GM21717 (cell line): ENCODE data around the gene ARFGAP3.
"Not testable (repeated sequence)": the region's sequence is repeated elsewhere in the genome, so short reads cannot be mapped to it uniquely, and the experiment has no call there.

Experiments
- ATAC-seq: cut with Tn5 transposase; IDR thresholded peaks from one replicate; pipeline ENCODE4 v1.9.1; 2021; ENCODE audit warnings: mild to moderate bottlenecking, moderate library complexity; ENCODE audit not compliant: unreplicated experiment

Gene ARFGAP3

DNA sequence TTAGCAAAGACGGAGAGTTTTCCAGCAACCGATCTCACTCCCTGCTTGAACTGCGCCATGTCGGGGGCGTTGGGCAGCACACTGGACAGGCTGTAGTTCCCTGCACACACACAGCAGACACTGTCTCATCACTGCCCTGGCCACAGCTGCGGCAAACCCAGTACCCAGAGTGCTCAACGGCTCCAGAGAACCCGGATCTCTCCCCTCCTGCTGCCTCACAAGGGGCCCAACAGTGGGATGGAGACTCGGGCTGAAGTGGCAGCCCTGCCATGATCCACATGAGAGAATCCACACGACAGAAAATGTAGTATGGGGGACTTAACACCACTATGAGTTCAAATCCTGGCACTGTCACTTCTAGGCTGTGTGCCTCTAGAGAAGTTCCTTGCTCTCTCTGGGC lies 58.0 kb downstream of the ARFGAP3 start:
- no peak for ATAC-seq

DNA sequence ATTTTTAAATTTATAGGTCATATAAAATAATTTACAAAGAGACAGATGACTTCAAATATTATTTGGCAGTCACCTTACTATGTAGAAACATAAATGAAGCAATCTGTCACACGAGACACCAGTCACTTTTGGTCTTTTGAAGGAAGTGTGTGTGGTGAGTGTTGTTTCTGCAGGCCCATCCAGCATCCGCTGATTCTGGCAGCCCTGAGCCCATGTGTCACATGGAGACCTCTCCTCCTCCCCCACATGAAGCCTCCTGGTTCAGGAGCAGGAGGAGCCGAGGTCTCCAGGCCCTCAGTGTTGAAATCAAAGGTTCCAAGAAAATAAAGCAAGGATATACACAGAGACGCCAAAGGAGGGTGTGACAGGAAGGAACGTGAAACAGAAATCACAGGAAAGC lies 60.1 kb downstream of the ARFGAP3 start:
- ATAC-seq: no peak

DNA sequence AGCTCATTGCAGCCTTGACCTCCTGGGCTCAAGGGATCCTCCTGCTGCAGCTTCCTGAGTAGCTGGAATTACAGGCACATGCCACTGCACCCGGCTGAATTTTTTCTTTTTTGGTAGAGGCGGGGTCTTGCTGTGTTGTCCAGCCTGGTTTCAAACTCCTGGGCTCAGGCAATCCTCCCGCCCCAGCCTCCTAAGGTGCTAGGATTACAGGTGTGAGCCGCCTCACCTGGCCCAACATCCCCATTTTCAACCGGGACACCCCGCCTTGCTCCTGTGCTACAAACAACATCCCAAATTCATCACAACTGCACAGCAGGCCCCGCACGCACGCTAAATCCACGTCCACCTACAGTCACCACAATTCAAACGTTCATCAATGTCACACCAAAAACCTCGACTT lies 61.0 kb downstream of the ARFGAP3 start:
- ATAC-seq: no peak

DNA sequence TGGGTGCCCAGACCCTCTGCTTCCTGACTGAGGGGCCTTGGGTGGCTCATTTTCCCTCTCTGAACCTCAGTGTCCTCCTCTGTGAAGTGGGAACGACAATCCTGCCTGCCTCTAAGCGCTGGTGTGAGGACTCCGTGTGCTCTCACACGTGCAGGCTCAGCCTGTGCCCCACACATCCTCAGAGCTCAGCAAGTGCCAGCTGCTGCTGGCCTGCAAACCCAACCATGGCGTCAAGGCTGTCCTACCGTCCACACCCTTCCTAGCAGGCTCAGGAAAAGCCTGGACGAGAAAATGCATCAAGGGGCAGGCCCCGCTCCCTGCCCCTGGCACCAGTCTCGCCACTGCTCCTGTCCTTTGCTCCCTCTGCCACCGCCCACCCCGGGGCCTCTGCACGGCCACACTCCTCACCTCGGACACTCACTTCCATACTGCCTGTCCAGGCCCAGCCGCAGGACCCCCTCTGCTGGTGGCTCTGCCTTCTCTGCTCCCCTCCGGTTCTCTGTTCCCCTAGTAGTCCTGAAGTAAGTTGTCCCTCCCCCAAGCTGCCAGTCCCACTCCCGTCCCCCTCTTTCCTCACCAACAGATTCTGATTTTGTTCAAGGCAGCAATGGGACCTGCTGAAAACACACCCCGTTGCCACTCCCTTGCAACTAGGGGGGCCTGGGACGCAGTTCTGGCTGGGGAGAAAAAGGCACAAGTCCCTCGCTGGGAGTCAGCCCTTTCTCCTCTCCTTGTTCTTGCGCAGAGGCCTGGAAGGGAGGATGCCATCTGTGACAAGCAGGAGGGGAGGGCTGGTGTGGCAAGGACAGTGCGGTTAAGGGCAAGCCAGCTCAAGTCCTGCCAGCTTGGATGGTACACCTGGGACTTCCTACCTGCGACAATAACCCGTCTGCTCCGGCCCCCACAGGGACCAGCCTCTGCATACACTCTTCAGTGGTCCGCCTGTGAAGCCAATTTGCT lies 62.2 kb downstream of the ARFGAP3 start:
- no peak for ATAC-seq

DNA sequence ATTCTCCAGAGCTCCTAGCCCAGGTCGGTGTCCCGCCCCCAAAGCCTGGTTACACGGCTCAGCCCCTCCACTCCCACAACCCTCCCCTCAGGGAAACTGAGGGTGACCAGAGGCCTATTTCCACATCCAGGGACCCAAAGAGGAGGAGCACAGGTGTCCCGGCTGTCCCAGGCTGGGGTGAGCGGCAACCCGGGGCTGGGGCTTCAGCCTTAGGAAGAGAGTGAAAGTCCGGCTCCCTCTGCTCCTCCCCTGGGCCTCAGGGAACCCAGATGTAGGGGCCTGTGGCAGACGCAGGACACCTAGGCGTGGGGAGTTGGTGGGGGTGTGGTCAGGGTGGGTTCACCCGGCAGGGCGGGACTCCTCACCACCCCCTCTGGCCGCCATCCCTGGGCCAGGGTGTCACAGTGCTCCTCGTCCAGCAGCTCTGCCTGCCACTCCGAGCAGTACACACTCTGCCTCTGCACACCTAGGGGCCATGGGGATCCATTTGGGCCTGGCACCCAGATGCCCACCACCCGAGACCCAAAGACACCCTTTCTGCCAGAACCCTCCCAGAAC lies 63.1 kb downstream of the ARFGAP3 start:
- ATAC-seq: no peak

DNA sequence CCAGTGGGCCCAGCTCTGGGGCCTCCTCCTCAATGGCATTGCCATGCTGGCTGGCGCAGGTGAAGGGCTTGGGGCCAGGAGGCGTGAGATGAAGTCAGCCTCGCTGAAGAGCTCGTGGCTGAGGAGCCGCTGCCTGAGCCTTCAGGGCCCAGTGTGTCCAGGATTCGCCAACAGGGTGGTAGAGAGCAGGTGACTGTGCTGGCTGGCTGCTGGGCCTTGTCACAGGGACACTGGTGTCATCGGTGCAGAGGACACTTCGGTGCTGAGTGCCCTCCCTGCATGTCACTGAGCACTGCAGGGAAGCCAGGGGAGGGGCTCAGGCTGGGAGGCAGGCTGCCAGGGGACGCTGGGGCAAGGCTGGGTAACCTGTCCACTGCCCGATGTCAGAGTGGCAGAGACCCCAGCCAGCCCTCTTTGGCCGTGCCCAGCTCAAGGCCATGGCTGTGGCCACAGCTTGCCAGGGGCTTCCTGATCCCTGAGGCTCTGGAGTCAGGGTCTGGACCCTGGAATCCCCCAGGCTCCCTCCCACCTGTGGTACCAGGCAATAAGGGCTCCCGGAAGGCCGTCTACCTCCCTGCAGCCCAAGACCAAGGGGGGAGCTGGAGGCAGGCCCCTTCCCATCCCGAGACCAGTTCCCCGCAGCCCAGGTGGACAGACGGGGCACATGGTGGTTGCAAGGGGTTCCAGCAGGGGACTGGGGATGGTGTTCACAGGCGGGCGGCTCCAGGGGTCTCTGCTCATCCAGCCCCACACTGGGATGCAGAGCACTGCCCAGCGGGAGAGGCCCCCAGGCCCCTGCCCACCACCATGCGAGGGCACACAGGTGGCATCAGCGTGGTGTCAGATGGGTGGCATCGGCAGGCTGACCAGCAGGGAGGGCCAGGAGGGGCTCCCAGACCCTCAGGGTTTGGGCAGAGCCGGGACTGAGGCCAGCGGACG lies 63.9 kb downstream of the ARFGAP3 start:
- ATAC-seq: no peak

DNA sequence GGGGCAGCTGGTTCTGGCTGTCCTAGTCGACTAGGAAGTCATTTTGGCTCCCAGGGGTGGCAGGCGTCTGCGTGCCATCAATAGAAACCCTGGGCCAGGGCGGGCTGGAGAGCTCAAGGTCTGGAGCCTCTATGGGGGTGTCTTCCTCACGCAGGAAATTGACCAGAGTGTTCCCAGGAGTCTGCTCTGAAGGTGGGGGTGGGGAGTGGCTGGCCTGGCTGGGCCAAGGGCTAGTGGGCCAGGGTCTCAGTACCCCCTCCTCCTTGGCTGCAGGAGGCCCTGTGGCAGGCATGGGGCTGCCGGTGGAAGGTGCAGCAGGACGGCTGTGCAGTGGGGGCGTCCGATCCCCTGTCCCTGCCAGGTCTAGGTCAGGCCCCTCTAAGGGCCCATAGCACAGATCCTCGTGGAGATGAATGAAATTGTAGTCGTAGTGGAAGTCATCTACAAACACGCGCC lies 64.6 kb downstream of the ARFGAP3 start:
- ATAC-seq: no peak

DNA sequence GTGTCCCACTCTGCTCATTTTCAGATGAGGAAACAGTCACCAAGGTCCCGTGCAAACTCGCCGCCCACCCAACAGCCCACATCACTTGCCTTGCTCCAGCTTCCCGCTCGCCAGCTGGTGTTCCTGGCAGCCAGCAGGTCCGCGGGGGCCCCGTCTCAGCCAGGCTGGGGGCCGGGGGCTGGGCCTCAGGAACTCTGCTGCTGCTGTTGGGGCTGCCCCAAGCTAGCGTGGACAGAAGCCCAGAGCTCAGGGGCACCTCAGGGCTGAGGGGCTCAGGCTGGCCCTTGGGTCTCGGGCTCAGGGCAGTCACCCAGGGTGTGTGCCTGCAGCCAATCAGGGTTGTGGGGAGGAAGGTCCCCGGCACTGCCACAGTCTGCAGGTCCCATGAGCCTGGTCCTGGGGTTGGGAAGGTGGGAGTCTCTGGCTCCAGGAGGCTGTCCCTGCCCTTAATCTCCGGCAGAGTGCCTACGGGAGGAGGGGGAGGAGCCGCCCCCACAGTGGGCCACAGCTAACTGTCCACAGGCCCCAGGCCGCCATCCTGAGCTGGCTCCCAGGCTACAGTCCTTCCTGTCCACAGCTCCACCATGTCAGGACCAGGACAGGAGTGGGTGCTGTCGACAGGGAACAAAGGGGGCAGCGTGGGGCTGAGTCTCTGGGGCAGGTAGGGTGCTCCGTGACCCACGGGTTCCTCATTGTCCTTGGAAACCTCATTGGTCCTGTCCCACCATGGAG lies 65.2 kb downstream of the ARFGAP3 start:
- no peak for ATAC-seq

DNA sequence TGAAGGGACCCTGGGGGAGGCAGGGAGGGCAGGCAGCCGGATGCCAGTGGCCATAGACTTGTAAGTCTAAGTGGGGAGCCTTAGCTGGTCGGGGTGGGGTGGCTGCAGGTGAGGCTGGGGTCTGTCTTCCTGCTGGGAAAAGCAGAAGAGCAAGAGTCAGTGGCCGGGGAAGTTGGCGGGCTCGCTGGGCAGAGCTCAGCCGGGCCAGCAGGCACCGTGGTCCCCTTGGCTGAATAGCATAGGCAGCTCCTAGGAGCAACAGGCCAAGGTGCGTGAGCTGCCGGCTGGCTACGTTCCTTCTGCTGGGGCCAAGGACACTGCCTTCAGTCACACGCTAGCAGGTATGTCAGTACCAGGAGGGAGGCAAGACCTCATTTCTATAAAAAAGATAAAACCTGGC lies 68.6 kb downstream of the ARFGAP3 start:
- ATAC-seq: no peak

DNA sequence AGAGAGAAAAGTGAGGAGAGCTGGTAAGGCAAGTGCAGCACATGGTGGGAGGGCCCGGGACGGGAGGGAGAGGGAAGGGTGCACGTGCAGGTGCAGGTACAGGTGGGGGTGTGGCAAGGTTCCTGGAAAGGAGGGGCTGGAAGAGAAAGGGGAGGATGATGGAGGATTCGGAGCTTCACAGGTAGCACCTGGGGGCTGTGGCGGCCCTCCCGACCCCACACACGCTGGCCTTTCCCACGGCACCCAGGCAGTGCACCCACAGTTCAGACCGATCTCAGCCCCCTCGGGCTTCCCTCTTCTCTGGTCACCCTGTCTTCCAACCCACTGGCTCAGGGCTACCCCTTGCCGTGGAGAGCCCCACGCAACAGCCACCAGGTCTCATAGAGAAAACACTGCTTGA lies 69.1 kb downstream of the ARFGAP3 start:
- no peak for ATAC-seq

DNA sequence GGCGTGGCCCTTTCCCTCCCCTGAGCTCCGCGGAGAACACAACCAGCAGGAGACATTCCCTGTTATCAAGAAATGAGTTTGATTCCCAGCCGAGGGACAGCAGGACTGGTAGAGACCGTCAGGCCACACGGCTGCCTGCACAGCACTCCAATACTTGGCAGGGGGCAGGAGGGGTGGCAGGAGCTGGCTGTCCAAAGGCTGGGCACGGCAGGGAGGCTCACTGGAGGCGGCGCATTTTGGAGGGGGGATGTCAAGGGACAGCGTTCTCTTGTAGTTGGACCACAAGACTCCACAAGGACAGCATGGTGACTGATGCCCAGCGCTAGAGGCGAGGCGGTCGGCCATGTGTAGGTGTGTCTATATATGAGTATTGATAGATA lies 69.7 kb downstream of the ARFGAP3 start:
- ATAC-seq: no peak

DNA sequence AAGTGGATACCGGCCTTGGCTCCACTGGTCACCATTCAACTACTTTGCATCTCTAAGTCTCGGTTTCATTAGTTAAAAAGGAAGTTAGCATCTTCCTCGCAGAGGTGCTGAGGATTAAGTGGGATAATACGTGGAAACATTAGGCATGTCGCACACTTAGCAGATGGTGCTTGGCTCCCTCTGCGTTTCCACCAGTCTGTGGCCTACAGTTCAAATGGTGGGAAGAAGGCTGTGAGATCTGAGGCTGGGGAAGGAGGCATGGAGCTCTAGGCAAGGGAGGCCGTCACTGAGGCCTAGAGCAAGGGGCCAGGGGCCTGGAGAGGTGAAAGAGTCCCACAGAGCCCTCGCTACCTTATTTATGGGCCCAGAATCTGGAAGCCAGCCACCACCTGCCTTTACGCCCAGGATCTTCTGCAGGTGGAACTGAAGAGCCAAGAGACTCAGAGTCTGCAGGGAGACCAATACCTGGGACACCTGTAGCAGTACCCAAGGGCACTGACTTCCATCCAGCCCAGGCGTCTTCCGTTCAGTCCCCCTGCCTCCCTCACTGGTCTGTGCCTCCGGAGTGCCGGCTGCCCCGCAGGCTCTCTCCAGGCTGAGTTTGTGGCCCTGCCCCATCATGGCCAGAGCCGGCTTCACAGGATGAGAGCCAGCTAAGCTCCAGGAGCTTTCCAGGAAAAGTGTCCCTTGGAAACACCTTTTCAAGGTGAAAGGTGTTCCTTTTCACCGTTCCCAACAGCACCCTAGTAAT lies 70.3 kb downstream of the ARFGAP3 start:
- ATAC-seq: no peak

DNA sequence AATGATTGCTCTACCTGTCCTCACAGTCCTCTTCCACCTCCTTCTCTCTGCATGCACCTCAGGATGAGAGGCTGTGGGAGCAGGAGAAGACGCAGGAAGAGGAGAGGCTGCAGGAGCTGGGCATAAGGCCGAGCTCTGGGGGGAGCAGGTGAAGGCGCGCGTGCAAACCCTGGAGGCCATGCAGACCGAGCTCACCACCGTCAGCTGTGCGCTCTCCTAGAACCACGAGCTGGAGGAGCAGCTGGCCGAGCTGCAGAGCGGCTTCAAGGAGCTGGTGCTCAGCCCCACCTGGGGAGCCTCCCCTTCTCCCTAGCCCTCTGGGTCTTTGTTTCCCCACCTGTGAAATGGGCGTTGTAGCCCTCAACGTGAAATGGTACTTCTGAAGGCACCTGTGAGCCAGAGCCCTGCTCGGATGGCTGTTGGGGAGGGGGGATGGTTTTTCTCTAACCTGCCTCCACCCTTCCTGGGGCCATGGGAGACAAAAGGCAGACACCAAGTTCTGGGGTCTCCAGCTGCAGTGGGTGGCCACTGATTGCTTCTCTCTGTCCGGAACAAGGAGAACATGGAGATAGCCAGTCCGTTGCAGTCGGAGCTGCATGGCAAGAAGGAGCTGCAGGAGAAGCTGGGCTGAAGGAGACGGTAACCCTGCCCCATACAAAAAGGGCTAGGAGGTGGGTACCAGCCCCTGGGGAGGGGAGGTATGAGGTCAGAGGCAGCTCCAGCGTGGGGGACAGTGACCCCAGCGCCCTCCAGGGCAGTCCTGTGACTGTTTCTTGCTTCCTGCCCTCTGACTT lies 71.2 kb downstream of the ARFGAP3 start:
- no peak for ATAC-seq

DNA sequence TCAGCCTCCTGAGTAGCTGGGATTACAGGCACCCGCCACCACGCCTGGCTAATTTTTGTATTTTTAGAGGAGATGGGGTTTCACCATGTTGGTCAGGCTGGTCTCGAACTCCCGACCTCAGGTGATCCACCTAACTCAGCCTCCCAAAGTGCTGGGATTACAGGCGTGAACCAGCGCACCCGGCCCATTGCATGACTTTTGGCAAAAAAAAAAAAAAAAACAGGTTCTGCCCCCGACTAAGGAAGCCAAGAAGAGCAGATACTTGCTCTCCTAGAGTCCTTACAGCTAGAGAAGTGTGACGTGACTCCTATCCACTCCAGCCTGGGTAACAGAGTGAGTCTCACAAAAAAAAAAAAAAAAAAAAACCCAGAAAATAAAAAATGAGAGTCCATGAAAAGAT lies 74.8 kb downstream of the ARFGAP3 start:
- ATAC-seq: not testable (repeated sequence)

DNA sequence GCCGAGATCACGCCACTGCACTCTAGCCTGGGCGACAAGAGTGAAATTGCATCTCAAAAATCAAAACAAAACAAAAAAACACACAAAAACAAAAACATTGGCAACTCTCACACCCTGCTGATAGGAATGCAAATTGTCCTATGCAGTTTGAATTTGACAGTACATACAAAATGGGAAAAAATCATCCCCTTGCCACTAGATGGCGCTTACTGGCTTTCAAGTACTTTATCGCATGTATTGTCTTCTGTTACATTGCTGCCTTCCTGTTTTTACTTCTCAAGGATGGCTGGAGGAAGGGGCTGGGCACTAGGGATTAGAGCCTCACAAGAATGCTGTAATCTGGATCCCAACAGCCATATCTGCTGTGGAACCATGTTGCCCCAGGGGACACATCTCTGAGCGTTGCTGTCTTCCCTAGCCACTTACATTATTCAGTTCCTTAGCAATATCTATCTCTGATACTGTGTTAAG lies 77.0 kb downstream of the ARFGAP3 start:
- ATAC-seq: no peak

DNA sequence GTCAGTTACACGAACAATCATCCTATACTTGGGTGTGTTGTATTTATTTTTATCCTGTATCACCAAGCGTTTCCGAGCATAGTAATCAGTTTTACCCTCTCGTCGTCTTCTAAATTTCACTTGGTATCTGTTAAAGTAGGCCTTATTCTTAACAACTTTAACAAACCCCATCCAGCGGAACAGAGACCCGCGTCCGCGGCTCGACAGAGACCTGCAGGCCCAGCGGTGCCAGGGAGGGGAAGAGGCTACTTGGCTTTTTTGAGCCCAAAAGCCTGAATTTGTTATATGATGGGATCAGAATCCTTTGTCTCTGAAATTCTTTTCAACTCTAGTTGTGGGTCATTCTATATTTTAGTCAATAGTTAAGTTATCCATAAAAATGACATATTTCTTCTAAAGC lies 79.9 kb downstream of the ARFGAP3 start:
- no peak for ATAC-seq

DNA sequence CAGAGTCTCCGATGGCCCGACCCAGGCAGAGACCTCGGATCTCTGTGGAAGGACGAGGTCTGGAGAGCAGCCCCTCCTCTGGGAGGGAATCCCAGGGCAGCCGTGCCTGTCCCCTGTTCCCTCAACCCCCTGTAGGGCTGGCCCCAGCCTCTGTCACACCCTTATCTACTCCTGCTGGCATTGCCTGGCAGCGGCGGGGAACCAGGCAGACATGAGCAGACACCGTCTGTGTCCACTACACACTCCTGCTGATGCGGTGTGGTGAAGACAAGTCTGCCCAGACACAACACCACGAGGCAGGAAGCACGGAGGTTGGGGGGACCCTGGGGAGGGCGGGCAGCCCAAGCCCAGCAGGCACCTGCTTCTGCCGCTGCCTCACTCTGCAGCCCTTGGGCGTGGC lies 83.9 kb downstream of the ARFGAP3 start:
- ATAC-seq: no peak

DNA sequence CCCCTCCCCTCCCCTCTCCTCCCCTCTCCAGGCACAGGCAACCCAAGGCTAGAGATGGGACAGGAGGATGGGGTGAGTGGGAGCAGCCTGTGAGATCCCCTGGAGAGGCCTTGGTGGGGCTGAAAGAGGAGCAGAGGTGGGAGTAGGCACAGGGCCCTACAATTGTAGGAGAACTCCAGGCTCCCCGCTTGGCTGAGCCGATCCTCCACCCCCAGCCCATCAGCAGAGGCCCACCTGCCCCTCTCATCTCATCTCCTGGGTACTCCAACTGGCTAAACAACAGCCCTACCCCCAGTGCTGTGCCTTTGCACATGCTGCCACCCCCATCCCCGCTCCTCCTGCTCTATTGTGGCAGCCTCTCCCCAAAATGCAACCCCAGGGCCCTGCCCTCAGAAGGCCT lies 84.4 kb downstream of the ARFGAP3 start:
- ATAC-seq: no peak
